Loucy (cell line): Measurements from ENCODE around the gene CNTN4.
"Not testable (repeated sequence)": the region's sequence is repeated elsewhere in the genome, so short reads cannot be mapped to it uniquely, and the experiment has no call there.

Source experiments
- H2AFZ ChIP-seq: fragments of 200-600 bp; sonication (generic); 2 replicates; pipeline ENCODE4 v1.6.0; 2016; ENCODE audit warnings: antibody characterized with exemption, mild to moderate bottlenecking, low read length, moderate library complexity
- H3F3A ChIP-seq: fragments of 200-600 bp; 2 replicates; pipeline ENCODE4 v1.6.0; 2016; ENCODE audit warnings: antibody characterized with exemption, low read depth, mild to moderate bottlenecking
- H3K27me3 ChIP-seq: fragments of 200-600 bp; sonication (generic); 2 replicates; pipeline ENCODE4 v1.6.1; 2014; ENCODE audit warnings: low read length, mild to moderate bottlenecking; ENCODE audit not compliant: insufficient read depth, poor library complexity, severe bottlenecking
- H3K36me3 ChIP-seq: fragments of 200-600 bp; sonication (generic); 2 replicates; pipeline ENCODE4 v1.6.1; 2016; ENCODE audit warnings: low read length; ENCODE audit not compliant: insufficient read depth
- H3K4me1 ChIP-seq: fragments of 200-600 bp; sonication (generic); 2 replicates; pipeline ENCODE4 v1.5.1; 2014; ENCODE audit warnings: low read length, mild to moderate bottlenecking; ENCODE audit not compliant: insufficient read depth, poor library complexity, severe bottlenecking
- H3K4me2 ChIP-seq: fragments of 200-600 bp; sonication (generic); 2 replicates; pipeline ENCODE4 v1.6.0; 2014; ENCODE audit warnings: antibody characterized with exemption, low read length, low read depth, mild to moderate bottlenecking; ENCODE audit not compliant: poor library complexity, severe bottlenecking
- H3K4me3 ChIP-seq: fragments of 200-600 bp; sonication (generic); 2 replicates; pipeline ENCODE4 v1.5.1; 2014; ENCODE audit warnings: low read length, mild to moderate bottlenecking, mixed read lengths; ENCODE audit not compliant: poor library complexity, severe bottlenecking
- H3K79me2 ChIP-seq: fragments of 200-600 bp; sonication (generic); 2 replicates; pipeline ENCODE4 v1.6.1; 2014; ENCODE audit warnings: low read length; ENCODE audit not compliant: insufficient read depth
- H3K9ac ChIP-seq: fragments of 200-600 bp; sonication (generic); 2 replicates; pipeline ENCODE4 v1.6.0; 2014; ENCODE audit warnings: mild to moderate bottlenecking, low read depth, low read length, moderate library complexity; ENCODE audit not compliant: poor library complexity, severe bottlenecking
- H3K9me2 ChIP-seq: fragments of 200-600 bp; sonication (generic); replicated peaks from 2 replicates; pipeline ENCODE4 v1.6.1; 2016; ENCODE audit warnings: low read depth, low read length, mixed read lengths
- H3K9me3 ChIP-seq: fragments of 200-600 bp; sonication (generic); 2 replicates; pipeline ENCODE4 v1.6.1; 2014; ENCODE audit warnings: mild to moderate bottlenecking, antibody characterized with exemption, low read length, low read depth; ENCODE audit not compliant: insufficient read depth
- H4K20me1 ChIP-seq: fragments of 200-600 bp; sonication (generic); 2 replicates; pipeline ENCODE4 v1.6.0; 2014; ENCODE audit warnings: antibody characterized with exemption, low read length, mild to moderate bottlenecking; ENCODE audit not compliant: insufficient read depth, poor library complexity, severe bottlenecking
- EZH2phosphoT487 ChIP-seq: fragments of 200-600 bp; IDR thresholded peaks from 2 replicates; pipeline ENCODE4 v1.6.1; 2018; ENCODE audit warnings: antibody characterized with exemption, mild to moderate bottlenecking, moderate library complexity, borderline replicate concordance
- TF ChIP-seq, protein P1 (sequence below): fragments of 200-600 bp; sonication (generic); conservative IDR thresholded peaks from 2 replicates; pipeline ENCODE4 v1.5.1; 2014; ENCODE audit warnings: mild to moderate bottlenecking, antibody characterized with exemption, low read length

CNTN4 gene

DNA sequence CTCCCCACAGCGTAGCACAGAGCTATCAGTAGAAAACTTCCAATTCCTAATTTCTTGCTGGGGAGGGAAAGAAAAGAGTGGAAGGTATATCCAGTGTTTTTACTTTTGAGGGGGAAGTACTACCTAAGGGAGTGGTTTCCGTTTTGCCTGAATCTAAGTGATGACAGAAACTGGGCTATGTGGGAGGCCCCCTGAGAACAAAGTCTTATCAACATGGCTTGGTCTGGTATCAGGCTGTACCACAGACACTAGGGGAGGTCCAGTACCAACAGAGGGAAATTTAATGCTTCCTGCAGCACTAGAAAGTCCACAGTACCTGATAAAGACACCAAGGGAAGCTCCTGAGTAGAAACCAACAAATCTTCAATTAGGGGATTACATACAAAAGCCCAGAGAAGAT lies 812.3 kb downstream of the CNTN4 start:
- Histone ChIP-seq H3K4me3 (no peak overlapping the region), H3K9me2 (no peaks in the 10 kb centered on the region), H4K20me1 (no peaks in the 10 kb centered on the region), H3K9ac (no peak overlapping the region), H3K9me3 (no peaks in the 10 kb centered on the region; the same call in 1 of the 2 replicates), H2AFZ (no peak overlapping the region), H3K79me2 (no peaks in the 10 kb centered on the region), H3K4me1 (no peaks in the 10 kb centered on the region), H3F3A (no peaks in the 10 kb centered on the region), H3K27me3 (no peaks in the 10 kb centered on the region), H3K4me2 (no peak overlapping the region), H3K36me3 (no peaks in the 10 kb centered on the region)
- TF ChIP-seq, protein P1, sequence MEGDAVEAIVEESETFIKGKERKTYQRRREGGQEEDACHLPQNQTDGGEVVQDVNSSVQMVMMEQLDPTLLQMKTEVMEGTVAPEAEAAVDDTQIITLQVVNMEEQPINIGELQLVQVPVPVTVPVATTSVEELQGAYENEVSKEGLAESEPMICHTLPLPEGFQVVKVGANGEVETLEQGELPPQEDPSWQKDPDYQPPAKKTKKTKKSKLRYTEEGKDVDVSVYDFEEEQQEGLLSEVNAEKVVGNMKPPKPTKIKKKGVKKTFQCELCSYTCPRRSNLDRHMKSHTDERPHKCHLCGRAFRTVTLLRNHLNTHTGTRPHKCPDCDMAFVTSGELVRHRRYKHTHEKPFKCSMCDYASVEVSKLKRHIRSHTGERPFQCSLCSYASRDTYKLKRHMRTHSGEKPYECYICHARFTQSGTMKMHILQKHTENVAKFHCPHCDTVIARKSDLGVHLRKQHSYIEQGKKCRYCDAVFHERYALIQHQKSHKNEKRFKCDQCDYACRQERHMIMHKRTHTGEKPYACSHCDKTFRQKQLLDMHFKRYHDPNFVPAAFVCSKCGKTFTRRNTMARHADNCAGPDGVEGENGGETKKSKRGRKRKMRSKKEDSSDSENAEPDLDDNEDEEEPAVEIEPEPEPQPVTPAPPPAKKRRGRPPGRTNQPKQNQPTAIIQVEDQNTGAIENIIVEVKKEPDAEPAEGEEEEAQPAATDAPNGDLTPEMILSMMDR: no peak
- no peak for TF ChIP-seq EZH2phosphoT487

DNA sequence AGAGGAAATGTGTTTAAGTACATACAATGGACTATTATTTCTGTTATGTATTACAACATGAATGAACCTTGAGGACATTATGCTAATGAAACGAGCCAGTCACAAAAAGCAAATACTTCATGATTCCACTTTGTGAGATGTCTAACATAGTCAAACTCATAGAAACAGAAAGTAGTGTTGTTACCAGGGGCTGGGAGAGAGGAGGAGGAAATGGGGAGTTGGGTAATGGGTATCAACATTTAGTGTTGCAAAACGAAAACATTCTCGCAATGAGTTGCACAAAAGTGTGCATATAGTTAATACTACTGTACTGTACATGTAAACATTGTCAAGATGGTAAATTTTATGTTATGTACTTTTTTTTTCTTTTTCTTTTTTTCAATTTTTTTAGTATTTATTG lies 817.2 kb downstream of the CNTN4 start:
- Histone ChIP-seq H3K9me2 (no peaks in the 10 kb centered on the region), H3K9me3 (no peaks in the 10 kb centered on the region), H3K4me3 (no peak overlapping the region), H3K4me2 (no peak overlapping the region), H4K20me1 (no peaks in the 10 kb centered on the region), H3K36me3 (no peaks in the 10 kb centered on the region), H2AFZ (no peak overlapping the region), H3K4me1 (no peaks in the 10 kb centered on the region), H3K27me3 (no peaks in the 10 kb centered on the region), H3F3A (no peaks in the 10 kb centered on the region), H3K9ac (no peak overlapping the region), H3K79me2 (no peaks in the 10 kb centered on the region)
- TF ChIP-seq EZH2phosphoT487: no peak
- TF ChIP-seq, protein P1: no peak

DNA sequence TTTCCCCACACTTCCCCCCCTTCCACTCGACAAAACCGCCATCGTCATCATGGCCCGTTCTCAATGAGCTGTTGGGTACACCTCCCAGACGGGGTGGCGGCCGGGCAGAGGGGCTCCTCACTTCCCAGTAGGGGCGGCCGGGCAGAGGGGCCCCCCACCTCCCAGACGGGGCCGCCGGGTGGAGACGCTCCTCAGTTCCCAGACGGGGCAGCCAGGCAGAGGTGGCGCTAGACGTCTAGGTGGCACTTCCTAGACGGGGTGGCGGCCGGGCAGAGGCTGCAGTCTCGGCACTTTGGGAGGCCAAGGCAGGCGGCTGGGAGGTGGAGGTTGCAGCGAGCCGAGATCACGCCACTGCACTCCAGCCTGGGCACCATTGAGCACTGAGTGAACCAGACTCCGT lies 818.0 kb downstream of the CNTN4 start:
- H3K79me2 ChIP-seq, H3K9ac ChIP-seq, H3K4me3 ChIP-seq, H3K4me1 ChIP-seq, H2AFZ ChIP-seq, H3K27me3 ChIP-seq, H3F3A ChIP-seq, H4K20me1 ChIP-seq, H3K4me2 ChIP-seq, H3K9me3 ChIP-seq, H3K36me3 ChIP-seq, H3K9me2 ChIP-seq: not testable (repeated sequence)

DNA sequence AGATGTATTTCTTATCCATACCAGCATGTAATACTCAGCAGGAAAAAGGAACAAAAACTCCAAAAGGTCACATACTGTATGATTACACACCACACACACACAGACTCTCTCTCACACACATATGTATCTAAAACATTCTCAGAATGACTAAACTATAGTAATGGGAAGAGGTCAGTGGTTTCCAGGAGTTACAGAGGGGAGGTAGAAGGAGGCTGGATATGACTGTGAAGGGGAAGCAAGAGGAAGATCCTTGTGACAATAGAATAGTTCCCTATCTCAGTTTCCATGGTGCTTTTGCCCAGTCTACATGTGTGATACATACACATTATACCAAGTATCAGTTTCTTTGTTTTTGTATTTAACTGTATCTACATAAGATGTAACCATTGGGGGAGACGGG lies 821.4 kb downstream of the CNTN4 start:
- no peaks in the 10 kb centered on the region for H3K27me3 ChIP-seq
- no peak overlapping the region for H3K4me3 ChIP-seq
- H3F3A ChIP-seq: no peaks in the 10 kb centered on the region
- no peak for TF ChIP-seq EZH2phosphoT487
- TF ChIP-seq, protein P1: no peak
- no peak overlapping the region for H2AFZ ChIP-seq
- H3K9ac ChIP-seq: no peak overlapping the region
- H3K79me2 ChIP-seq: no peaks in the 10 kb centered on the region
- H3K36me3 ChIP-seq: no peaks in the 10 kb centered on the region
- no peak overlapping the region for H3K4me2 ChIP-seq
- no peaks in the 10 kb centered on the region for H4K20me1 ChIP-seq
- no peaks in the 10 kb centered on the region for H3K9me2 ChIP-seq
- no peaks in the 10 kb centered on the region for H3K9me3 ChIP-seq
- H3K4me1 ChIP-seq: no peaks in the 10 kb centered on the region
